Measurements from ENCODE around the gene PLA2G7. TPM values are rescaled to one million over a fixed set of nuclear protein-coding genes. Genes with fewer than 3 reads are reported as not detected.

Gene PLA2G7
- total RNA-seq, result under 1 TPM; 0.27 to 0.56 TPM

- TF ChIP-seq, protein P1, sequence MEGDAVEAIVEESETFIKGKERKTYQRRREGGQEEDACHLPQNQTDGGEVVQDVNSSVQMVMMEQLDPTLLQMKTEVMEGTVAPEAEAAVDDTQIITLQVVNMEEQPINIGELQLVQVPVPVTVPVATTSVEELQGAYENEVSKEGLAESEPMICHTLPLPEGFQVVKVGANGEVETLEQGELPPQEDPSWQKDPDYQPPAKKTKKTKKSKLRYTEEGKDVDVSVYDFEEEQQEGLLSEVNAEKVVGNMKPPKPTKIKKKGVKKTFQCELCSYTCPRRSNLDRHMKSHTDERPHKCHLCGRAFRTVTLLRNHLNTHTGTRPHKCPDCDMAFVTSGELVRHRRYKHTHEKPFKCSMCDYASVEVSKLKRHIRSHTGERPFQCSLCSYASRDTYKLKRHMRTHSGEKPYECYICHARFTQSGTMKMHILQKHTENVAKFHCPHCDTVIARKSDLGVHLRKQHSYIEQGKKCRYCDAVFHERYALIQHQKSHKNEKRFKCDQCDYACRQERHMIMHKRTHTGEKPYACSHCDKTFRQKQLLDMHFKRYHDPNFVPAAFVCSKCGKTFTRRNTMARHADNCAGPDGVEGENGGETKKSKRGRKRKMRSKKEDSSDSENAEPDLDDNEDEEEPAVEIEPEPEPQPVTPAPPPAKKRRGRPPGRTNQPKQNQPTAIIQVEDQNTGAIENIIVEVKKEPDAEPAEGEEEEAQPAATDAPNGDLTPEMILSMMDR (IDR thresholded peaks at IDR 0.05), result peak; percentile 14
These were observed at the start of gene PLA2G7 for GRCh38 chr6:46734867-46735719. Gene PLA2G7, minus strand, starts transcription at chr6:46735375. Its CDS starts 12,484 bp downstream, at chr6:46722891.

DNA sequence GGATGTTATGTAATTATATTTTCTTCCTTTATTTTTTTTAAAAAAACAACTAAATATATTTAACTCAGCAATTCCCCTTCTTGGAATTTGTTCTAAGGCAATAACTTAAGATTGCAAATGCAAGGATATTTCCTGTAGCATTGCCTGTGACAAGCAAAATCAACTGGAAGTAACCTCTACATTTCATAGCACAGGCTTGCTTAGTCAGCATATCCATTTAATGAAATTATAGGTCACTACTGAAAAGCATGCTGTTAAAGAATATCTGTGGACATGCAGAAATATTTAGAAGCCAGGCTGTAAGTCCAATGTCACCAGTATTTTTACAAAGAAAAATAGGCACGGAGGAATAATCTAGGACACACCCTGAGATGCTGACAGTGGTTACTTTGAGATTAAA is 49.4 kb upstream of the PLA2G7 start:
- no peak for ATAC-seq (ENCODE audit: insufficient number of reproducible peaks, low FRiP score, low read depth)
- TF ChIP-seq, protein P1 (IDR thresholded peaks at IDR 0.05), result no peak
- Histone ChIP-seq H3K27me3 (replicated peaks; ENCODE audit: insufficient read depth) (no peaks in the 10 kb centered on the region), H3K9me3 (no peaks in the 10 kb centered on the region), H3K4me3 (no peak overlapping the region), H3K27ac (no peak overlapping the region), H3K4me1 (ENCODE audit: control insufficient read depth in 1 of 2, low read depth in 2 of 2) (no peaks in the 10 kb centered on the region), H3K36me3 (no peaks in the 10 kb centered on the region)
- no peak for DNase-seq (ENCODE audit: low spot score)

More at GRCh38 chr6:46734867-46735719, at the start of gene PLA2G7:
- Histone ChIP-seq H3K4me1 (ENCODE audit: control insufficient read depth in 1 of 2, low read depth in 2 of 2) (no peaks in the 10 kb centered on the region), H3K27me3 (replicated peaks; ENCODE audit: insufficient read depth) (no peaks in the 10 kb centered on the region), H3K9me3 (no peaks in the 10 kb centered on the region), H3K36me3 (no peaks in the 10 kb centered on the region), H3K4me3 (peak within 1 kb of the TSS; percentile 79), H3K27ac (no peak within 1 kb of the TSS)
- ATAC-seq (ENCODE audit: insufficient number of reproducible peaks, low FRiP score, low read depth) (peak; percentile 26), DNase-seq (ENCODE audit: low spot score) (no peak)

- ATAC-seq (ENCODE audit: insufficient number of reproducible peaks, low FRiP score, low read depth) (no peak), DNase-seq (ENCODE audit: low spot score) (peak; percentile 4)
- no peaks in the 10 kb centered on the region for H3K36me3 ChIP-seq
- H3K9me3 ChIP-seq, result no peaks in the 10 kb centered on the region
- no peaks in the 10 kb centered on the region for H3K4me1 ChIP-seq (ENCODE audit: control insufficient read depth in 1 of 2, low read depth in 2 of 2)
- no peak overlapping the region for H3K27ac ChIP-seq
- TF ChIP-seq, protein P1 (IDR thresholded peaks at IDR 0.05), result peak; percentile 42
- H3K27me3 ChIP-seq (replicated peaks; ENCODE audit: insufficient read depth), result no peaks in the 10 kb centered on the region
- H3K4me3 ChIP-seq, result no peak overlapping the region
These were observed 46.6 kb upstream of the PLA2G7 start for GRCh38 chr6:46781478-46782378.

DNA sequence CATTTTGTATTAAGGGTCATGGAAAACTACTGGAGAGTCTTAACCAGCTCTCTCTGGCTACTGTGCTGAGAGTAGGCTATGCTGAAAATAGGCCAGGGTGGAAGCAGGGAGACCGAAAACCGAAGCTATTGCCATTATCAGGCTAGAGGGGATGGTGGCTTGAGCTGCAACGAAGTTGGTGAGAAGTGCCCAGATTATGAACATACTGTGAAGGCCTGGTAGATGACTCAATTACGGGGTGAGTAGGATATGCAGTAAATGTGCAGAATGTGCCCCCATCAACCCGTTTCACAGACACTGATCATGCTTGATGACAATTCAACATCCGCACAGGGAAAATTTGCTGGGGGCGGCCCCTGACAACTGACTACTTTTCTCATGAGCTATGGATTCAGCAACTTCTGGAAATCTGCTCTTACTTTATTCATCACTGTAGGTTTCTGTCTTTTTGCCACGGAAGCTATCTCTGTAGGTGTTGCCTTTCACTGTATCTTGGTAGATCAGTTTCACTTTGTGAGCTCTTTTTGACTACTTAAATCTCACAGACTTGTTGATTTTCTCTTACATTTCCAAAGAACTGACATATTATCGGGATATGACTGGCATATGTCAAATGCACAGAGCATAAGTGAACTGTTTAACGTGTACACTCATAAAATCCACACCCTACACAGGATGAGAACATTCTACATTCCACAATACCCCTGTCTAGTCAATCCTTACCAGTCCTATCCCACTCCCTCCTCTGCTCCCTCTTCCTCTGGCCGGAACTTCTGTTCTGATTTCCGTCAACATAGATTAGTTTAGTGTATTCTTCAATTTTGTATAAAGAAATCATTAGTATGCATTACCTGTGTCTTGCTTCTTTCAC is 42.5 kb upstream of the PLA2G7 start:
- ATAC-seq (ENCODE audit: insufficient number of reproducible peaks, low FRiP score, low read depth), result no peak
- H3K4me1 ChIP-seq (ENCODE audit: control insufficient read depth in 1 of 2, low read depth in 2 of 2), result no peaks in the 10 kb centered on the region
- TF ChIP-seq, protein P1 (IDR thresholded peaks at IDR 0.05), result no peak
- no peaks in the 10 kb centered on the region for H3K36me3 ChIP-seq
- DNase-seq (ENCODE audit: low spot score), result no peak
- no peak overlapping the region for H3K4me3 ChIP-seq
- no peaks in the 10 kb centered on the region for H3K27me3 ChIP-seq (replicated peaks; ENCODE audit: insufficient read depth)
- no peaks in the 10 kb centered on the region for H3K9me3 ChIP-seq
- H3K27ac ChIP-seq, result no peak overlapping the region
